ENCODE results near the gene TASL.
"Not testable (repeated sequence)": the region's sequence is repeated elsewhere in the genome, so short reads cannot be mapped to it uniquely, and the experiment has no call there.

TASL gene

GRCh38 chrX:30577362-30577991 lies at the start of gene TASL:
TASL (minus strand) TSS chrX:30577766; CDS start chrX:30560355, 17,411 bp downstream.
- no peak for DNase-seq

GRCh38 chrX:30626402-30626801 lies 48.8 kb upstream of the TASL start:
- no peak for DNase-seq

GRCh38 chrX:30622361-30622760 lies 44.8 kb upstream of the TASL start:
- DNase-seq, result no peak

DNA sequence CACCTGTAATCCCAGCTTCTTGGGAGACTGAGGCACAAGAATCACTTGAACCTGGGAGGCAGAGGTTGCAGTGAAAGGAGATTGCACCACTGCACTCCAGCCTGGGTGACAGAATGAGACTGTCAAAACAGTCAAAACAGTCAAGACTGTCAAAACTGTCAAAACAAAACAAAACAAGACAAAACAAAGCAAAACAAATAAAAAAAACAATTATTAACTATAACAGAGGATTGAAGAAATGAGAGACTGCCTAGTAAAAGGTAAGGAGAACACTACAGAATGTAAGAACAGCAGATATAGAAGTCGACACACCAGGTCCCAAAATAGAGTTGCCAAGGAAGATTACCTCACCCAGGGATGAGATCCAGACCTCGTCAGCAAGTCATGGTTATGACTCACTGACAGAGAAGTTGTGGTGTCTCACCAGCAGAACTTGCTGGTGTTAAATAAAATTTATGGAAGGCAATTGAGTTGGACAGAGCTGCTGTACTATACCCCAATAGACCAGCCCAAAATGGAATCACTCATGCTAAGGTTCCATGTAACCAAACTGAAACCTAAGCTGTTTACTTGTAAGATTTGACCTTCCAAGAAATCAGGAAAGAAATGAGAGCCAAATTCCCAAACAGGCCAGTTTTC lies 43.5 kb upstream of the TASL start:
- DNase-seq, result no peak

DNA sequence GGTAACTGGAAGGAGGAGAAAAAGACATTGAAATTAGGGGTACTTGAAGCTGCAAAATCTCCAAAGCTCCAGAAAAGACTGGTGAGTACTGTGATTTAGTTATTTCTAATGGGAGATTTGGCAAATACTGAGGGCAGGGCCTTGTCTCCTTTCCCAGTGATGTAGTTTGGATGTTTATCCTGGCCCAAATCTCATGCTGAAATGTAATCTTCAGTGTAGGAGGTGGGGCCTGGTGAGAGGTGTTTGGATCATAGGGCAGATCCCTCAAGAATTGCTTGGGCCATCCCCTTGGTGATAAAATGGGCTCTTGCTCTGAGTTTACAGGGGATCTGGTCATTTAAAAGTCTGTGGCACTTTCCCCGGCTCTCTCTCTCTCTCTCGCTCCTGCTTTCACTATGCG lies 42.6 kb upstream of the TASL start:
- DNase-seq, result no peak

- DNase-seq, result no peak
Observed at GRCh38 chrX:30618160-30618765, 40.7 kb upstream of the TASL start.

GRCh38 chrX:30615229-30615628 lies 37.7 kb upstream of the TASL start:
- no peak for DNase-seq

DNA sequence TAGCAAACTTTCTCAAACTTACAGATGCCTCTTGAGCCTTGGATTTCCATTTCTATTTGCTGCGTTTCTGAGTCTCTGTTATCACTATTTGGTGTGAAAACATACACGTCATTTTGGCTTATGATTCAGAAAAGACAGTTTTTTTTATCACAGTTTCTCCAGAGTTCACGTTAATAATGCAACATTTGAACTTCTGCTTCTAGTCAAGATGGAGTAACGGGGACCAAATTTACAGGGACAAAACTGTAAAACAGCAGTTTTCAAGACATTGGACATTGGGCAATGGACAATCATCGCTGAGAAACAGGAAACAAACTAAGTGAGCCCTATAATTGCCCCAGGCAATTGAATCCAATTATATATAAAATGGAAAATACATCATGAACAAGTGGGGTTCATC lies 36.2 kb upstream of the TASL start:
- no peak for DNase-seq

DNA sequence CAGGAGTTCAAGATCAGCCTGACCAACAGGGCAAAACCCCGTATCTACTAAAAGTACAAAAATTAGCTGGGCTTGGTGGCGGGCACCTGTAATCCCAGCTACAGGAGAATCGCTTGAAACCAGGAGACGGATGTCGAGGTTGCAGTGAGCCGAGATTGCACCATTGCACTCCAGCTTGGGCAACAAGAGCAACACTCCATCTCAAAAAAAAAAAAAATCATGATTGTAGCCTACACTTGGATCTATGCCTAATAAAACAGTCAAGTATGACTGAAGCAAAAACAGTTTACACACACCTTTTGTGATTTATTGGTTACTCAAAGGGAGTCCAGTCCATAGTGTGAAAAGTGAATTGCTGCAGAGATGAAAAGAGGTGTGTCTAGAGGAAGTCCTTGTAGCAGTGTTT lies 34.7 kb upstream of the TASL start:
- no peak for DNase-seq

- no peak for DNase-seq
Observed at GRCh38 chrX:30610026-30610425, 32.5 kb upstream of the TASL start.

DNA sequence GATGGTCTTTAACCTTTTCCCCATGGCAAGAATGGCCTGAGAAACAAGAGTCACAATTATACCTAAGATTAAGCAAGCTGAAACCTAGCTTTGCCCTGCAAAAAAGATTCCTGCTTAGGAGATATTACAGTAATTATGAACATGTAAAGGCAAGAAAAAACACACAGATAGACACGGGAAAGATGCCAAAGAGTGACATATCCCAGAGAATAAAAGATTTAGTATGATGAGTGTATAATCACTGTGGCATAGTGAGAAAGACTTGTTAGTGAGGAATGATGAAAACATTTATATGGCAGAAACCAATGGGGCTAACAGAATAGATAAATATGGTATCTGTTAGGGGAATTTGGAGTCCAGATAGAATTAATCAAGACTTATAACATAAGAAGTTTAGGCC lies 29.6 kb upstream of the TASL start:
- DNase-seq, result no peak

- not testable (repeated sequence) for DNase-seq
Observed at GRCh38 chrX:30600269-30601176, 23.0 kb upstream of the TASL start.

DNA sequence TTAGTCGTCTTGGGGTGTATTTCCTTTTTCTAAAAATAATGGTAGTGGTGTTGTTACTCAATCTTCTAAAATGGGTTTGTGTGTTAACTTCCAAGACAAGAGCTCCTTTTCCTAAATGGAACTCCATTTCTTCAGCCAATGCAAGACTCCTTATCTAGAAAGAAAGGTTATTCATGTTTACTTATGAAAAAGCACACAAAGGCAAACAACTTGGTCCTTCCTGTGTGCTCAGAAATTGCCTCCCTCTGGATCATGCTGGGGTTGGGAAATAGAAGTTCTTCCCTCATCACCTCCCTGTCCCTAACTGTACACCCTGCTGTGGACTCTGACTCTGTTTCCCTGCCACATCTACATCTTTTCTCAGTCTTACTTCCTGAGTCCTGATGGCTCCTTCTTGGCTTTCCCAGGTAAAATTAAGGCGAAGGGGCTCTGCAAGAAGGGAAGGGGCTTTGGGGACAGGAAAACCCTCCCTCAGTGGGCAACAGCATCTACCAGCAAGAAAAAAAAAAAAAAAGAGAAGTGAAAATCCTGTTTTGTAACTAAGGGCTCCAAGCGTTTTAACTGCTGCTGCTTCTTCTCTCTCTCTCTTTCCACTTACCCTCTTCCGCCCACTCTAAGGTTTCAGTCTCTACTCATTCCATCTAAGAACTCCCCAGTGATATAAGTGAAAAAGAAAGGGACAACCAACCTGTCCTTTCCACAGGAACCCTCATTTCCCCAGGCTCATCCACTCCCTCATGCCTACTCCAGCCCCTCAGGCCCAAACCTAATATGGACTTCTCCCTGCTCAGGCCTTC lies 19.8 kb upstream of the TASL start:
- DNase-seq, result no peak

DNA sequence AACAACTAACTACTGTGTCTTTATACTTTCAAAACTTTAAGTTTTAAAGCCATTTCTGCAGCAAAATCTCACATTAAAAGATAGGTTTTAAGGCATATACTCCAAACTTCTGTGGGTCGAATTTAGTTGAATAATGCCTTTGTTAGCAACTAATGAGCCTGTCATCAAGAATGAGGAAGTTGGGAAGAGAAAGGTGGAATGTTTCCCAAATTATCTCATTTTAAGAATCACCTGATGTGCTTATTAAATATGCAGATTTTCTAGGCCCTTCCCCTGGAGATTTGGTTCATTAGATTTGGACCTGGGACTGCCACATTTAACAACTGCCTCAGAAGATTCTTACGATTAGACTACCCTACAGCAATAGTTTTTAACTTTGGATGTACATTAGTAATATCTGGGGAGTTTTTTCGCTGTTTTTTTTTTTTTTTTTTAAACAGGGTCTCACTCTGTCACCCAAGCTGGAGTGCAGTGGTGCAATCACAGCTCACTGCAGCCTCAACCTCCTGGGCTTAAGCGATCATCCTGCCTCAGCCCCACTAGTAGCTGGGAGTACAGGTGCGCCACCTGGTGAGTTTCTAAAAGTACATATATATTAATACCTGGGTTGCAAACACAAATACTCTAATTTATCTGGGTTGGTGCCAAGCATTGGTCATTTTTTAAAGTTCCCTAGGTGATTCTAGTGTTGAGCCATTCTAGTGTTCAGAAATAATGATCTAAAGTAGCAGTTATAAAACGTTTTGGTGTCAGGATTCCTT lies 16.1 kb upstream of the TASL start:
- DNase-seq, result no peak

DNA sequence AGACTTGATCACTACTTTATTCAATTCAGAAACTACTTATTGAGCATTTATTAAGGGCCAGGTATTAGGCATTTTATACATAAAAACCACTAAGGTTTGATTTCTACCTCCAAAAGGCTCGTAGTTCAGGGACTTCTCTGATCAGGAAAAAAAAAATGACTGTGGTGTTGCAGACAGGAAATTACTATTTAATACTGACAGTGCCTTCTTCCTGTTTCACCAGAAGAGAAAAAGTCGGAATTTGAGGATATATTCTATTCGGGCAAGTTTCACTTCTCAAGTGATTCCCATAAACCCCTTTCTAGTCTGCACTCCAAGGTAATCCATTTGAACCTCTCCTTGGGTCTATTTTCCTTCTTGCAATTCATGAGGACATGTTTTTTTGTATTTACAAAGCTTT lies 15.3 kb upstream of the TASL start:
- no peak for DNase-seq

GRCh38 chrX:30590368-30590767 lies 12.8 kb upstream of the TASL start:
- DNase-seq, result no peak

GRCh38 chrX:30589146-30589888 lies 11.8 kb upstream of the TASL start:
- no peak for DNase-seq

DNA sequence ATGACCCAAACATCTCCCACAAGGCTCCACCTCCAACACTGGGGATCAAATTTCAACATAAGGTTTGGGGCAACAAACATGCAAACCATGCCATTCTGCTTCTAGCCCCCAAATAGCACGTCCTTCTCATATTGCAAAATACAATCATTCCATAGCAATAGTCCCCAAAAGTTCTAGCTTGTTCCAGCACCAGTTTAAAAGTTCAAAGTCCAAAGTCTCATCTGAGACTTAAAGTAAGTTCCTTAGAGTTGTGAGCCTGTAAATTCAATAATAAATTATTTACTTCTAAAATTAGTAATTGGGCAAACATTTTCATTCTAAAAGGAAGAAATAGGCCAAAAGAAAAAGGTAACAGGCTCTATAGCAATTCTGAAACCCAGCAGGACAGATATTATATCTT lies 8.9 kb upstream of the TASL start:
- no peak for DNase-seq

GRCh38 chrX:30582664-30583063 lies 5.1 kb upstream of the TASL start:
- DNase-seq, result no peak

DNA sequence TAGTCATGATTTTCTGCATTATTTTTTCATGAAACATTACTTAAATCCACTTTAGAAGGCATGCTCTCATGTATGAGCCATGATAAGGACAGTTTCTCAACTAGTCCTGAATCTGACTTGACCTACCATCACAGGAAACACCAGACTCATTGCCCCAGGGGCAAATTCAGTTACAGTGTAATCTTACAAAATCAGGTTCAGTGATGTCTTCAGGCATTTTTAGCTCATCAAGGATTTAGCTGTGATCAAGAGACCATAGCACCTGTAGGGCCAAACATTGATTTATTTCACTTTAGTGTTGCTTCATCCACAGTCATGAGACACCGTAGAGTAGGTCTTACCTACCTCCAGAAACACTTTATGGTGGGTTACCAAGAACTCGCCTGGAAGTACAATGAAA lies 3.1 kb upstream of the TASL start:
- DNase-seq, result no peak

- DNase-seq, result no peak
Observed at GRCh38 chrX:30576881-30577280, 685 bp downstream of the TASL start.

Measured in SHP77 treated with DMSO at 0.1 percent for 48 hours (cell line).